HepG2 (cell line): ENCODE measurements around the gene PCED1B. TPM values are rescaled to one million over a fixed set of nuclear protein-coding genes. Genes with fewer than 3 reads are reported as not detected.

ENCODE experiments used
- ATAC-seq: fragments of 200-7000 bp; cut with Tn5 transposase; 3 replicates; pipeline ENCODE4 v1.9.1; 2020; ENCODE audit warnings: mild to moderate bottlenecking, moderate library complexity
- BruUV-seq: library from RNA; stranded (reverse); fragments of 400-500 nt; replicated peaks from 2 replicates; lab custom pipeline; 2021; lab: Mats Ljungman, UMichigan
- CTCF ChIA-PET: fragments of 300-600 bp; formaldehyde crosslinking; extraction: SDS; loops from one replicate; lab custom pipeline; 2021; ENCODE audit warnings: low total read pairs, inconsistent platforms, low intra/inter-chr PET ratio; lab: Yijun Ruan, JAX
- POLR2A ChIA-PET: fragments of 350-600 bp; sonication (Branson Sonifier 250); formaldehyde crosslinking; loops from one replicate; lab custom pipeline; 2020; ENCODE audit warnings: antibody characterized with exemption, inconsistent platforms; lab: Yijun Ruan, JAX
- DNase-seq: peaks from one replicate; pipeline ENCODE4 v3.0.0-alpha.2; 2015; ENCODE audit warnings: low spot score
- FAIRE-seq: peaks from 3 replicates; lab custom pipeline; 2011; peaks lifted over from hg19 to GRCh38; lab: Jason Lieb, UNC
- H2AFZ ChIP-seq: one replicate; pipeline ENCODE4 v1.6.1; 2011; ENCODE audit warnings: low read length, inconsistent platforms
- H3K27ac ChIP-seq: fragments of 300-600 bp; 3 replicates; pipeline ENCODE4 v1.8.0; 2011; ENCODE audit warnings: mixed run types, mild to moderate bottlenecking, mixed read lengths, low read length, inconsistent platforms; ENCODE audit not compliant: insufficient read depth; ENCODE audit errors: extremely low read length
- H3K27me3 ChIP-seq, 2 experiments: fragments of 200-600 bp in 1 of 2; 2 replicates in 1 of 2; 3 replicates in 1 of 2; pipeline versions ENCODE4 v1.6.0 to v1.8.0; 2011; ENCODE audit warnings: low read length in 2 of 2, mild to moderate bottlenecking in 2 of 2, moderate library complexity in 2 of 2, inconsistent platforms in 1 of 2; ENCODE audit not compliant: insufficient read depth in 2 of 2, control insufficient read depth in 1 of 2
- H3K36me3 ChIP-seq, 2 experiments: fragments of 200-600 bp in 1 of 2; replicated peaks in 1 of 2; 2 replicates in 1 of 2; 3 replicates in 1 of 2; pipeline versions ENCODE4 v1.5.1 to v1.8.0; 2011; ENCODE audit warnings: low read length in 2 of 2, inconsistent platforms in 1 of 2; ENCODE audit not compliant: insufficient read depth in 2 of 2, control insufficient read depth in 1 of 2
- H3K4me1 ChIP-seq: 2 replicates; pipeline ENCODE4 v1.5.1; 2012; ENCODE audit warnings: low read length, inconsistent platforms; ENCODE audit not compliant: insufficient read depth
- H3K4me2 ChIP-seq: 2 replicates; pipeline ENCODE4 v1.6.0; 2011; ENCODE audit warnings: low read depth, low read length, inconsistent platforms
- H3K4me3 ChIP-seq, 3 experiments: fragments of 200-600 bp in 1 of 3; sonication (generic), shearing (Covaris generic) in 1 of 3; replicated peaks in 1 of 3; 2 replicates each; pipeline ENCODE4 v1.5.1; 2011 to 2016; ENCODE audit warnings: low read length in 3 of 3, inconsistent platforms in 2 of 3, low read depth in 2 of 3, mild to moderate bottlenecking in 2 of 3, control low read depth in 1 of 3, mixed read lengths in 1 of 3; ENCODE audit not compliant: insufficient read depth in 1 of 3
- H3K79me2 ChIP-seq: one replicate; pipeline ENCODE4 v1.6.1; 2011; ENCODE audit warnings: low read length, inconsistent platforms; ENCODE audit not compliant: insufficient read depth
- H3K9ac ChIP-seq: 2 replicates; pipeline ENCODE4 v1.6.0; 2011; ENCODE audit warnings: mild to moderate bottlenecking, low read depth, low read length, inconsistent platforms; ENCODE audit not compliant: insufficient read depth
- H3K9me3 ChIP-seq: 2 replicates; pipeline ENCODE4 v1.5.1; 2012; ENCODE audit warnings: mild to moderate bottlenecking, low read length
- H4K20me1 ChIP-seq: 2 replicates; pipeline ENCODE4 v1.6.0; 2011; ENCODE audit warnings: inconsistent platforms, mild to moderate bottlenecking, low read length, moderate library complexity; ENCODE audit not compliant: insufficient read depth
- FOXC1 ChIP-seq: sonication (generic); formaldehyde crosslinking; IDR thresholded peaks from 2 replicates; pipeline ENCODE4 v1.8.0; 2022; ENCODE audit warnings: mild to moderate bottlenecking, missing genetic modification reagents, borderline replicate concordance
- GLI4 ChIP-seq: sonication (generic); formaldehyde crosslinking; IDR thresholded peaks from 2 replicates; pipeline ENCODE4 v1.5.1; 2020; ENCODE audit warnings: missing genetic modification reagents, mild to moderate bottlenecking, moderate library complexity, borderline replicate concordance
- HCFC1 ChIP-seq: fragments of 150-350 bp; IDR thresholded peaks from 2 replicates; pipeline ENCODE4 v1.6.1; 2014; ENCODE audit warnings: low read depth, low read length
- MLLT10 ChIP-seq: sonication (generic); formaldehyde crosslinking; IDR thresholded peaks from 2 replicates; pipeline ENCODE4 v1.4.0; 2020; ENCODE audit warnings: missing genetic modification reagents
- NAIF1 ChIP-seq: sonication (generic); formaldehyde crosslinking; IDR thresholded peaks from 2 replicates; pipeline ENCODE4 v1.5.0; 2020; ENCODE audit warnings: mild to moderate bottlenecking, missing genetic modification reagents, borderline replicate concordance
- SMAD9 ChIP-seq: sonication (generic); formaldehyde crosslinking; IDR thresholded peaks from 2 replicates; pipeline ENCODE4 v1.5.1; 2020; ENCODE audit warnings: mild to moderate bottlenecking, missing genetic modification reagents
- ZFYVE20 ChIP-seq: sonication (generic); formaldehyde crosslinking; IDR thresholded peaks from 2 replicates; pipeline ENCODE4 v1.8.0; 2023; ENCODE audit warnings: low read depth, mild to moderate bottlenecking, moderate library complexity, missing genetic modification reagents, borderline replicate concordance
- ZNF235 ChIP-seq: sonication (generic); formaldehyde crosslinking; IDR thresholded peaks from 2 replicates; pipeline ENCODE4 v1.8.1; 2023; ENCODE audit warnings: mild to moderate bottlenecking, missing genetic modification reagents, borderline replicate concordance
- ZNF3 ChIP-seq: IDR thresholded peaks from 2 replicates; pipeline ENCODE4 v1.7.0; 2017; ENCODE audit warnings: inconsistent platforms
- ZNF75D ChIP-seq: sonication (generic); formaldehyde crosslinking; IDR thresholded peaks from 2 replicates; pipeline ENCODE4 v1.8.1; 2023; ENCODE audit warnings: missing genetic modification reagents, mild to moderate bottlenecking, borderline replicate concordance
- WGBS: methylation state at CpG from one replicate; pipeline ENCODE4 v1.1.6; 2017; ENCODE audit warnings: low lambda C conversion rate; 5-methylcytosine and 5-hydroxymethylcytosine counted together
- in situ Hi-C: cut with HindIII; loops from 2 replicates; pipeline ENCODE4 v1.10.0; 2017; ENCODE audit warnings: low pct_unique_long_range_greater_than_20kb; ENCODE audit not compliant: extremely low pct_ligation_motif_present
- intact Hi-C: fragments of 100-400 bp; cut with micrococcal nuclease; formaldehyde crosslinking; loops from one replicate; pipeline ENCODE4 v1.10.0; 2022; ENCODE audit not compliant: unreplicated experiment
- polyA plus RNA-seq, 8 experiments: library from polyadenylated mRNA; depleted of rRNA in 3 of 8; stranded (reverse) in 7 of 8; unstranded in 1 of 8; fragments of >200 nt; fragmentation: Illumina TruSeq in 4 of 8; extraction: Trizol in 4 of 8; gene quantifications; 2 replicates each; pipeline versions ENCODE4 v1.2.1 to v1.2.3, GENCODE V29; 2011 to 2016; ENCODE audit warnings: low read depth in 4 of 8, missing spikeins in 1 of 8, mixed read lengths in 1 of 8; ENCODE audit not compliant: insufficient read depth in 1 of 8
- total RNA-seq, 5 experiments: library from RNA; depleted of rRNA; stranded (reverse); fragments of >200 nt; fragmentation: Illumina TruSeq; extraction: Trizol; gene quantifications; 2 replicates each; pipeline ENCODE4 v1.2.3, GENCODE V29; 2016; ENCODE audit warnings: low read depth in 1 of 5
- TF ChIP-seq, protein P1 (sequence below): sonication (generic); formaldehyde crosslinking; IDR thresholded peaks from 2 replicates; pipeline ENCODE4 v1.4.0; 2020; ENCODE audit warnings: missing genetic modification reagents
- TF ChIP-seq, protein P2 (sequence below): sonication (generic); formaldehyde crosslinking; IDR thresholded peaks from 2 replicates; pipeline ENCODE4 v1.4.0; 2020; ENCODE audit warnings: mild to moderate bottlenecking, missing genetic modification reagents, borderline replicate concordance

The PCED1B gene
- total and polyA plus RNA-seq, 2 of the 13 experiments (the other 11 are each of a cell fraction or from before 2014, with no cell fraction given), result 0.11 to 0.37 TPM

DNA sequence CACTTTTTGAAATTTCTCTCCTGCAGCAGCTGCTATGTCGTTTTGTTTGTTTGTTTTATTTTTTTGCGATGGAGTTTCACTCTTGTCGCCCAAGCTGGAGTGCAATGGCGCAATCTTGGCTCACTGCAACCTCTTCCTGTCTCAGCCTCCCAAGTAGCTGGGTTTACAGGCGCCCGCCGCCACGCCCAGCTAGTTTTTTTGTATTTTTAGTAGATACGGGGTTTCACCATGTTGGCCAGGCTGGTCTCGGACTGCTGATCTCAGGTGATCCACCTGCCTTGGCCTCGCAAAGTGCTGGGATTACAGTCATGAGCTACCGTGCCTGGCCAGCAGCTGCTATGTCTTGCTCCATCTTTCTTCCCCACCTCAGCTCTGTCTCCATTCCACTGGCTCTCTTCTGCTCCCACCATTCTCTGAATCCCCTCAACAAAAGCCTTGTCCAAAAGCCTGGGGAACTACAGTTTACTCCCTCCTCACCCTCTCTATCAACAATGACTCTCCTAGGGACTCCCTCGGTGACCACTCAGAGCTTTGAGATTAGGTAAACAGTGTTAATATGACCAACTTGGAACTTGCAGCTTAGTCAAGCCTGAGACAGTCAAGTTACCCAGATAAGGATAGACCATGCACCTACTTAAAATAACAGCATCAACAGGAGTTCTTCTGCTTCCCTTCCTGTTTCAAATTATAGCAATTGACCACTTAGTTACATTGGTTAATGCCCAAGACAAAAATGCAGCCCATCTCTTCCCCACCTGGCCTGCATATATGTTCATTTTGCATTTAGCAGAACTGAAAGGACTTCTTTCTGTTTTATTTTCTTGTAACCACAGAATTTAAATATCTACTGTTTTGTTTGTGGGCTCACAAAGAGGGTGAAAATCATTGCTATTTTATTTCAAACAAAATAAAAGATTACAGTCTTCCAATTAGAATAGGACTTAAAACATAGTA lies 189.4 kb downstream of the PCED1B start (continued):
- TF ChIP-seq, protein P1, sequence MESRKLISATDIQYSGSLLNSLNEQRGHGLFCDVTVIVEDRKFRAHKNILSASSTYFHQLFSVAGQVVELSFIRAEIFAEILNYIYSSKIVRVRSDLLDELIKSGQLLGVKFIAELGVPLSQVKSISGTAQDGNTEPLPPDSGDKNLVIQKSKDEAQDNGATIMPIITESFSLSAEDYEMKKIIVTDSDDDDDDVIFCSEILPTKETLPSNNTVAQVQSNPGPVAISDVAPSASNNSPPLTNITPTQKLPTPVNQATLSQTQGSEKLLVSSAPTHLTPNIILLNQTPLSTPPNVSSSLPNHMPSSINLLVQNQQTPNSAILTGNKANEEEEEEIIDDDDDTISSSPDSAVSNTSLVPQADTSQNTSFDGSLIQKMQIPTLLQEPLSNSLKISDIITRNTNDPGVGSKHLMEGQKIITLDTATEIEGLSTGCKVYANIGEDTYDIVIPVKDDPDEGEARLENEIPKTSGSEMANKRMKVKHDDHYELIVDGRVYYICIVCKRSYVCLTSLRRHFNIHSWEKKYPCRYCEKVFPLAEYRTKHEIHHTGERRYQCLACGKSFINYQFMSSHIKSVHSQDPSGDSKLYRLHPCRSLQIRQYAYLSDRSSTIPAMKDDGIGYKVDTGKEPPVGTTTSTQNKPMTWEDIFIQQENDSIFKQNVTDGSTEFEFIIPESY (CRISPR knock-in tag), result no peak
- TF ChIP-seq ZFYVE20 (CRISPR knock-in tag), result no peak

DNA sequence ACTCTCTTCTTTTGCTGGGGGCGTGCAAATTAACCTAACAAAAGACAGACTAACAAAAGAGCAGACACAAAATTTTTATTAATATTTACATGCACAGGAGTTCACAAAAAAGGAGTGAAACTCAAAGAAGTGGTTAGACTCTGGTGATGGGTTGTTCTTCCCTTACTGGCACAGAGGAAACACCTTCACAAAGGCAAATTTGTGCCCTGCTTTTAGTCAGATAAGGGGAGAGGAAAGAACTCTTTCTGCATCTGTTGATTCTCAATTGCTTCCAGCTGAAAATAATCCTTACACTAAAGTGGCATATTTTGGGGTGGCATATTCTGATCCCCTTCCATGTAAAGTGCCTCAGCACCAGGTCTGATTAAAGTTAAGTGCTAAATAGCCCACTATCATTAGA lies 190.5 kb downstream of the PCED1B start:
- in situ Hi-C loops (no loop called here), intact Hi-C loops (no loop called here)
- Histone ChIP-seq H3K79me2 (no peaks in the 10 kb centered on the region), H3K27ac (no peak overlapping the region), H3K36me3 (no peaks in the 10 kb centered on the region), H3K4me1 (no peaks in the 10 kb centered on the region), H3K9ac (no peak overlapping the region), H3K27me3 (peaks cover 0 to 1% of the 10 kb centered on the region in 2 experiments; a peak in 2 of 5 replicates), H3K9me3 (no peaks in the 10 kb centered on the region), H3K4me2 (no peak overlapping the region), H2AFZ (no peak overlapping the region), H4K20me1 (no peaks in the 10 kb centered on the region), H3K4me3 (no peak overlapping the region)
- no peak for DNase-seq
- no peak for FAIRE-seq
- ChIA-PET POLR2A (no interaction called here), CTCF (no interaction called here)
- BruUV-seq, result no TSS peak
- ATAC-seq, result no peak
- 8% methylated on average over 1 of the region's 1 CpG for WGBS
- TF ChIP-seq MLLT10 (CRISPR knock-in tag) (no peak), FOXC1 (CRISPR knock-in tag) (no peak), ZNF75D (CRISPR knock-in tag) (no peak), HCFC1 (no peak), ZNF3 (no peak), NAIF1 (CRISPR knock-in tag) (no peak), ZNF235 (CRISPR knock-in tag) (no peak), GLI4 (no peak), SMAD9 (CRISPR knock-in tag) (no peak)
- TF ChIP-seq, protein P2, sequence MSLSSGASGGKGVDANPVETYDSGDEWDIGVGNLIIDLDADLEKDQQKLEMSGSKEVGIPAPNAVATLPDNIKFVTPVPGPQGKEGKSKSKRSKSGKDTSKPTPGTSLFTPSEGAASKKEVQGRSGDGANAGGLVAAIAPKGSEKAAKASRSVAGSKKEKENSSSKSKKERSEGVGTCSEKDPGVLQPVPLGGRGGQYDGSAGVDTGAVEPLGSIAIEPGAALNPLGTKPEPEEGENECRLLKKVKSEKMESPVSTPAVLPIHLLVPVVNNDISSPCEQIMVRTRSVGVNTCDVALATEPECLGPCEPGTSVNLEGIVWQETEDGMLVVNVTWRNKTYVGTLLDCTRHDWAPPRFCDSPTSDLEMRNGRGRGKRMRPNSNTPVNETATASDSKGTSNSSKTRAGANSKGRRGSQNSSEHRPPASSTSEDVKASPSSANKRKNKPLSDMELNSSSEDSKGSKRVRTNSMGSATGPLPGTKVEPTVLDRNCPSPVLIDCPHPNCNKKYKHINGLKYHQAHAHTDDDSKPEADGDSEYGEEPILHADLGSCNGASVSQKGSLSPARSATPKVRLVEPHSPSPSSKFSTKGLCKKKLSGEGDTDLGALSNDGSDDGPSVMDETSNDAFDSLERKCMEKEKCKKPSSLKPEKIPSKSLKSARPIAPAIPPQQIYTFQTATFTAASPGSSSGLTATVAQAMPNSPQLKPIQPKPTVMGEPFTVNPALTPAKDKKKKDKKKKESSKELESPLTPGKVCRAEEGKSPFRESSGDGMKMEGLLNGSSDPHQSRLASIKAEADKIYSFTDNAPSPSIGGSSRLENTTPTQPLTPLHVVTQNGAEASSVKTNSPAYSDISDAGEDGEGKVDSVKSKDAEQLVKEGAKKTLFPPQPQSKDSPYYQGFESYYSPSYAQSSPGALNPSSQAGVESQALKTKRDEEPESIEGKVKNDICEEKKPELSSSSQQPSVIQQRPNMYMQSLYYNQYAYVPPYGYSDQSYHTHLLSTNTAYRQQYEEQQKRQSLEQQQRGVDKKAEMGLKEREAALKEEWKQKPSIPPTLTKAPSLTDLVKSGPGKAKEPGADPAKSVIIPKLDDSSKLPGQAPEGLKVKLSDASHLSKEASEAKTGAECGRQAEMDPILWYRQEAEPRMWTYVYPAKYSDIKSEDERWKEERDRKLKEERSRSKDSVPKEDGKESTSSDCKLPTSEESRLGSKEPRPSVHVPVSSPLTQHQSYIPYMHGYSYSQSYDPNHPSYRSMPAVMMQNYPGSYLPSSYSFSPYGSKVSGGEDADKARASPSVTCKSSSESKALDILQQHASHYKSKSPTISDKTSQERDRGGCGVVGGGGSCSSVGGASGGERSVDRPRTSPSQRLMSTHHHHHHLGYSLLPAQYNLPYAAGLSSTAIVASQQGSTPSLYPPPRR (CRISPR knock-in tag), result no peak
